Spinal cord (tissue), 10 donors: ENCODE measurements around the gene KIF13A. TPM values are rescaled to one million over a fixed set of nuclear protein-coding genes. Genes with fewer than 3 reads are reported as not detected.
A peak's percentile ranks its signal among the peaks of the same experiment; 100 is the strongest.
"Not testable (repeated sequence)": the region's sequence is repeated elsewhere in the genome, so short reads cannot be mapped to it uniquely, and the experiment has no call there.

Experiments
- DNase-seq, 6 donors: peaks; one replicate each; pipeline versions ENCODE4 v3.0.0 to v3.0.0-alpha.2; 2013 to 2015; ENCODE audit warnings: low spot score in 6 of 6, low read depth in 4 of 6
- H3K27ac ChIP-seq: one replicate; pipeline ENCODE4 v1.5.1; 2013; ENCODE audit warnings: low read depth, low read length, control low read depth
- H3K27me3 ChIP-seq: one replicate; pipeline ENCODE4 v1.6.1; 2013; ENCODE audit warnings: low read length; ENCODE audit not compliant: control insufficient read depth, insufficient read depth
- H3K36me3 ChIP-seq: one replicate; pipeline ENCODE4 v1.6.1; 2013; ENCODE audit warnings: low read length; ENCODE audit not compliant: control insufficient read depth, insufficient read depth
- H3K4me1 ChIP-seq: one replicate; pipeline ENCODE4 v1.6.1; 2013; ENCODE audit warnings: low read length; ENCODE audit not compliant: control insufficient read depth, insufficient read depth
- H3K4me3 ChIP-seq: one replicate; pipeline ENCODE4 v1.5.1; 2013; ENCODE audit warnings: low read depth, low read length, control low read depth
- H3K9me3 ChIP-seq: one replicate; pipeline ENCODE4 v1.6.1; 2013; ENCODE audit warnings: low read length; ENCODE audit not compliant: control insufficient read depth, insufficient read depth
- WGBS: methylation state at CpG from one replicate; pipeline ENCODE4 v1.1.5; 2013; ENCODE audit warnings: missing lambda C conversion rate; ENCODE audit not compliant: insufficient coverage; 5-methylcytosine and 5-hydroxymethylcytosine counted together
- polyA plus RNA-seq, 2 donors: library from polyadenylated mRNA; unstranded; fragments of 120-200 nt; gene quantifications; one replicate each; pipeline ENCODE4 v1.2.1, GENCODE V29; 2013; ENCODE audit not compliant: insufficient read length in 2 of 2
- total RNA-seq, 2 donors: library from RNA; depleted of rRNA in 1 of 2; stranded (reverse); fragments of 120-200 nt in 1 of 2; fragments of >200 nt in 1 of 2; gene quantifications; one replicate each; pipeline versions ENCODE4 v1.2.3 to v1.2.4, GENCODE V29; 2013 to 2014
- donor health status: healthy.

Gene KIF13A
- total and polyA plus RNA-seq, 4 donors = 30.5 to 50.8 (median 41.2) TPM

DNA sequence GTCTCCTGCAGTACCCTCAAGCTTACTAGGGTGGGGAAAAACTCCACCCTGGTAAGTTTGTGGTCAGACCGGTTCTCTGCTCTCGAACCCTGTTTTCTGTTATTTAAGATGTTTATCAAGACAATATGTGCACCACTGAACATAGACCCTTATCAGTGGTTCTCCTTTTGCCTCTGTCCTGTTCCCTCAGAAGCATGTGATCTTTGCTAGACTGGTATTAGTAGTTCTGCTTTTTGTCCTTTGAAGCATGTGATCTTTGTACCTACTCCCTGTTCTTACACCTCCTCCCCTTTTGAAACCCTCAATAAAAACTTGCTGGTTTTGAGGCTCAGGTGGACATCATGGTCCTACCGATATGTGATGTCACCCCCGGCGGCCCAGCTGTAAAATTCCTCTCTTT, 180.0 kb downstream of the KIF13A start:
- not testable (repeated sequence) for H3K4me1 ChIP-seq, H3K9me3 ChIP-seq, H3K27ac ChIP-seq, H3K4me3 ChIP-seq, DNase-seq, H3K27me3 ChIP-seq
- WGBS = no CpG with 5 or more reads among the region's 5 CpGs
- peaks cover 11% of the 10 kb centered on the region for H3K36me3 ChIP-seq

DNA sequence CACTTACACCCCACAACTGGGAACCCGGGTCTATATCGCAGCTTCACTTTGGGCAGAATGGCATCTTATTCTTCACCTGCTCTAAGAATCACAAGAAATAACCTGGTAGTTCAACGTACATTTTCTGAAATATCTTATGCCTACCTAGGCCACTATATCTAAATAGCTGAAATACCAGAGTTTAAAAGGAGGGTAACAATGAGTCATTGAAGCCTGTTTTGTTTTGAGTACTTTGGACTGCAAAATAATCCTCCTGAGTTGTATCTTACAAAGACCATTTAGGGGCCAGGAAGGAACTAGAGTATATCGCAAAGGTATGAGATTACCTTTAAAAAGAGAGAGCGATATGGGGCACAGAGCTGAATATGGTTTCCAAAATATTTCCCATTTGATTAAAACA, 184.0 kb downstream of the KIF13A start:
- H3K4me1 ChIP-seq = no peaks in the 10 kb centered on the region
- peaks cover 24% of the 10 kb centered on the region for H3K36me3 ChIP-seq
- no peak overlapping the region for H3K27ac ChIP-seq
- H3K4me3 ChIP-seq = no peak overlapping the region
- H3K27me3 ChIP-seq = no peaks in the 10 kb centered on the region
- WGBS = 93% methylated on average over 2 of the region's 5 CpGs
- DNase-seq = no peak
- no peaks in the 10 kb centered on the region for H3K9me3 ChIP-seq

DNA sequence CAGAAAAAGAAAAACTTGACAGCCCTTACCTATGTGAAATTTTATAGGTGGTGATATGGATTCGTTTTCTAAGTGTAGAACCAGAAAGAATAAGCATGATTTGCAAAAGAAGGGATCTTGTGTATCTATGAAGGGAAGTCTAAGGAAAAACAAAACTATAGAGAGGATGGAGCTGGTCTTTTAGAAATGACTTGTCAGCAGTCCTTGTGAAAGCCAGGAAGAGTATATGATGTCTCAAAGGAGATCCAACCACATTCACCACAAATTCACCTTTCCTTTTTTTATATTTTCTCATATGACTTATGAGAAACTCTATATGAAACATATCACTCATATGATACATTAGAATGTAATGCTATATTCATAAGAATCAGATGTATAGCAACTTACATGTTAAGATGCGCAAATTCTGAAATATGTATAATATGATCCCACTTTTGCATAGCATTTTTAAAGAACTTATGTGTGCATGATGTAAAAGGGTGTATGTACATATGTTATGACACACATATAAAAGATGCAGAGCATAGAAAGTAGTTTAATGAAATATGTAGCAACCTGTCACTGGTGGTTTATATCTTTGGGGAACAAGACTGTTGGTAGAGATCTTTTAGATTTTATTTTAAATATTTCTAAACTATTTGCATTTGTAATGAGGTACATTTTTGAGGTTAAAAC, 188.8 kb downstream of the KIF13A start:
- Histone ChIP-seq H3K4me3 (no peak overlapping the region), H3K27me3 (no peaks in the 10 kb centered on the region), H3K27ac (no peak overlapping the region), H3K4me1 (no peaks in the 10 kb centered on the region), H3K9me3 (no peaks in the 10 kb centered on the region), H3K36me3 (peaks cover 32% of the 10 kb centered on the region)
- 100% methylated on average over 1 of the region's 2 CpGs for WGBS
- no peak for DNase-seq

DNA sequence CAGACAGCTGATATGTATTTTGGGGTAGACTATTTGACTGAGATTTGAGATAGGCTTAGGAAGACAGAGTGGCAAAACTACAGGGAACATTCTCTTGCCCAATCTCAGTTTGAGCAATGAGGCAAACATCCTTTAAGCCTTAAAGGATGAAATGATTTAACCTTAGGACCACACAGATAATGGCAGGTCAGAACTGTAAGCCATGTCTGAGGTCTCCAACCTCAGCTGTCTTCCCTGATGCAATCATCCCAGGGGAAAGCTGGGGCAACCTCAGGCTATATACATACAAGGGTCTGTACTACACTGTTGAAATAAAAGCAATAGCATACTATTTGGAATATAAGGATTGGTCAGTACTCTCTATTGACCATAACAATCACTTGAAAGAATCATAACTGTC, 196.9 kb downstream of the KIF13A start:
- Histone ChIP-seq H3K9me3 (no peaks in the 10 kb centered on the region), H3K4me1 (no peaks in the 10 kb centered on the region), H3K36me3 (peaks cover 14% of the 10 kb centered on the region), H3K27me3 (no peaks in the 10 kb centered on the region), H3K4me3 (no peak overlapping the region), H3K27ac (no peak overlapping the region)
- DNase-seq = no peak

DNA sequence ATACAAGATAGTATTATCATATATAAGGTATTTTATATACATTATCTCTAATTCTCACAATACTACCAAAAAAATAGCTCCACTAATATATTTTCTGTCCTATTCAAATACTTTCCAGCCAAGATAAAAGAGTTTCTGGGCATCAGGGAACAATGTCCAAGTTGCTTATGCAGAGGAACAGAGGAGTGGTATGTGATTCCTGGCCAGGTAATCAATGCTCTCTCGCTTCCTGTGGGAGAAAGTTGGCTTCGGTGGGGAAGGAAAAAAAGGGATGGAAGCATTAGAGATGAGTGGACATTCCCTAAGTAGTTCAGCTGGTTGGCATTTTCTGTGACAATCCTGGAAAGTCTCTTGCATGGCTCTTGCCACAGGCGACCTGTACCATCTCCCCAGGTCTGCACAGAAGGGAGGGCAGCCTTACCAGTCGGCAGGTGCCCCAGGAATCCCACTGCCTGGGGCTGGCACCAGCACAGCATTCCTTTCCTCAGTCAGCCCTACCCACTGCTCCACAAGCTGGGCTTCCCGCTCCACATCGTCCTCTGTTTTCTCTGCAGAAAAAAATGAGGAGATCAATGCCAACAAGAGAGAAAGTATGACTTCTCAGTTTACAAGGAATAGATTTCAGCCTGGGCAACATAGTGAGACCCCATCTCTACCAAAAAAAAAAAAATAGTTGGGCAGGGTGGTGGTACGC, 202.2 kb downstream of the KIF13A start:
- H3K27ac ChIP-seq = no peak overlapping the region
- no peaks in the 10 kb centered on the region for H3K4me1 ChIP-seq
- no peaks in the 10 kb centered on the region for H3K27me3 ChIP-seq
- H3K4me3 ChIP-seq = no peak overlapping the region
- DNase-seq = no peak
- 97% methylated on average over 7 of the region's 7 CpGs for WGBS
- peaks cover 22% of the 10 kb centered on the region for H3K36me3 ChIP-seq
- no peaks in the 10 kb centered on the region for H3K9me3 ChIP-seq

DNA sequence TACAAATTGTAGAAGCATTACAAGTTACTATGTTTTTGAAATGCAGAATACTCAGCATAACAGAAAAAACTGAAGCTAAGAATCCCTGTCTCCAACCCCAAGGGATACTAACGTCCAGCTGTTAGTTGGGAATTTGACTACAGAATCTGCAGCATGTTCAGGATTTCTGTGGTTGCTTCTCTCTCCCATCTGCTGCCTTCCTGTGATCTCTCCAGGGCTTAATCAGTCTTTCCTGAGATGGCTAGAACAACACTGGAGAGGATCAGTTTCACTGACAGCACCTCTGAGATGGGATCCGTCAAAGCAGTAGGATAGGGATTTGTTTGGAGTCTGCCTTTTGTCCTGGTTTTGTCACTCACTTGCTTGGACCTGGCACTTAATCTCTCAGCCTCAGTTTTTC, 207.4 kb downstream of the KIF13A start:
- Histone ChIP-seq H3K4me1 (no peaks in the 10 kb centered on the region), H3K27me3 (no peaks in the 10 kb centered on the region), H3K27ac (no peak overlapping the region), H3K36me3 (peaks cover 23% of the 10 kb centered on the region), H3K4me3 (no peak overlapping the region), H3K9me3 (no peaks in the 10 kb centered on the region)
- DNase-seq = peak in 1 of 6 donors; percentile 14
- WGBS = 92% methylated on average over 2 of the region's 2 CpGs

DNA sequence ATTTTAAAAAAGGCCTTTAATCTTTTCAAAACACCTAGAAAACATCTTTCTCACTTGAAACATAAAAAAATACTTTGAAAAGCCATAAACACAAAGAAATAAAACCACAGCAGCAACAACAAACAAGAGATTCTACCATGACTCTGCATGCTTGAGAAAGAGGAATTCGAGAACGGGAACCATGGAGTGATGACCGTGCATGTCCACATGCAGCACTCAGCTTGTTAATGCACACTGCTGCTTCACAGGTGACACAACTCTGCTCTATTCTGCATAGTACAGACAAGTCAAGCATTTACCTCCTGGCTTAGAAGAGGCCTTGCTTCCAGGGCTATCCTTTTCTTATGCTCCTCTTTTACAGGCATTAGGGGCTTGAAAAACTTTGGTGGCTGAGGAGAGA, 215.8 kb downstream of the KIF13A start:
- DNase-seq = no peak
- Histone ChIP-seq H3K9me3 (no peaks in the 10 kb centered on the region), H3K27ac (no peak overlapping the region), H3K27me3 (no peaks in the 10 kb centered on the region), H3K4me1 (no peaks in the 10 kb centered on the region), H3K36me3 (peaks cover 8% of the 10 kb centered on the region), H3K4me3 (no peak overlapping the region)
- 81% methylated on average over 3 of the region's 3 CpGs for WGBS

DNA sequence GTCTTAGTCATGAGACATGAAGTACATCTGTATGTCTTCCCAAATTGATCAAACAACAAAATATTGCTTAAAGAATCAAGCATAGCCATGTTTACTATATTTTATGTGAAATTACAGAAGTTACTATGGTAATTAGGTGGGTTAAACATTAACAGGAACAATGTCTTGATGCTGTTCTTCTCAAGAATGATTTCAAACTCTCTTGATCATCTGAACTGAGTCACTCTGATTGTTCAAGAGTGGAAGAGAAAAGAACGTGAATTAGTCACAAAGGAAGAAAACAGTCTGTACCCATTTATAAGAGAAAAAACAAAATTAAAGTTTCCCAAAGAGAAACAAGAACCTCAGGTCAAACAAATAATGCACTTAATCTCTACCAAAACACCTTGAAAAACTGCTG, 218.6 kb downstream of the KIF13A start:
- H3K4me3 ChIP-seq = no peak overlapping the region
- WGBS = no CpG with 5 or more reads among the region's 1 CpG
- no peak overlapping the region for H3K27ac ChIP-seq
- DNase-seq = no peak
- H3K36me3 ChIP-seq = peaks cover 12% of the 10 kb centered on the region
- H3K27me3 ChIP-seq = no peaks in the 10 kb centered on the region
- no peaks in the 10 kb centered on the region for H3K9me3 ChIP-seq
- H3K4me1 ChIP-seq = no peaks in the 10 kb centered on the region

DNA sequence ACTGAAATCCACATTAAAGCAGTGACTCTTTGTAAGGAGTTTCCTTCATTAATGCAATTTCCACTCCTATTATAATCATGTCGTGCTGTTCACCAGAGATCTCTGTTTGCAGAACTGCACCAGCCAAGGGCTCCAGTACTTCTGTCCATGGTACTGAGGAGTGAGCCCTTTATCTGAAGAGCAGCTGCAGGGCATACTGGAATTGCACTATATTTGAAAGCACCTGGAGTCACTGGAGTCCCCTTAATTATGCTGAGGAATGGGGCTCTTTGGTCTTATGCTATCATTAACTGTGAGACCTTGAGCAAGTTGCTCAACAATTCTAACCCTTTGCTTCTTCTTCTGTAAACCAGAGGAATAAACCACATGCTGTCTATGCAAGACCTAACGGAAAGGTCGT, 219.0 kb downstream of the KIF13A start:
- Histone ChIP-seq H3K27me3 (no peaks in the 10 kb centered on the region), H3K27ac (no peak overlapping the region), H3K36me3 (peaks cover 13% of the 10 kb centered on the region), H3K4me3 (no peak overlapping the region), H3K9me3 (no peaks in the 10 kb centered on the region), H3K4me1 (no peaks in the 10 kb centered on the region)
- 70% methylated on average over 1 of the region's 3 CpGs for WGBS
- DNase-seq = peak in 1 of 6 donors; percentile 11

DNA sequence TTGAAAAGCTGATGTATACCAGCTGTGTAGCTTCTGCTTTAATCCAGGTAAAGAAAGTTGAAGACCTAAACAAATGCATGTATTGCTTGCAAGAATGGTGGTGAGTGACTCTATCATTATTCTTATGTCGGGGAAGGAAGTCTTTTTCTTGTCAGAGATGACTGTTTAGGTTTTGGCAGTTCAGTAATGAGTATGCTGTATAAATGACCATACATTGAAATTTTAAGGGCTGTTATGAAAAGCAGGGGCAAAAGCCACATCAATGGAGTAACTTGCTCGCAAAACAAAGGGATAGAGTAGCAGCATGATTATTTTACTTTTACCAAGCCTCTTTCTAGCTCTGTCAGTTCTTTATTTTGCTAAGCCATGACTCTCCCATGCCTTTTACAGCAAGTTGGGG, 224.8 kb downstream of the KIF13A start:
- Histone ChIP-seq H3K4me3 (no peak overlapping the region), H3K4me1 (no peaks in the 10 kb centered on the region), H3K27ac (no peak overlapping the region), H3K27me3 (no peaks in the 10 kb centered on the region), H3K9me3 (no peaks in the 10 kb centered on the region), H3K36me3 (peaks cover 16% of the 10 kb centered on the region)
- WGBS = no CpG with 5 or more reads among the region's 2 CpGs
- no peak for DNase-seq
